ENCODE data around the gene GPHN. TPM values are rescaled to one million over a fixed set of nuclear protein-coding genes. Genes with fewer than 3 reads are reported as not detected.

The GPHN gene
- total and polyA plus RNA-seq, 7 donors = 8.1 to 39.7 (median 22.3) TPM

DNA sequence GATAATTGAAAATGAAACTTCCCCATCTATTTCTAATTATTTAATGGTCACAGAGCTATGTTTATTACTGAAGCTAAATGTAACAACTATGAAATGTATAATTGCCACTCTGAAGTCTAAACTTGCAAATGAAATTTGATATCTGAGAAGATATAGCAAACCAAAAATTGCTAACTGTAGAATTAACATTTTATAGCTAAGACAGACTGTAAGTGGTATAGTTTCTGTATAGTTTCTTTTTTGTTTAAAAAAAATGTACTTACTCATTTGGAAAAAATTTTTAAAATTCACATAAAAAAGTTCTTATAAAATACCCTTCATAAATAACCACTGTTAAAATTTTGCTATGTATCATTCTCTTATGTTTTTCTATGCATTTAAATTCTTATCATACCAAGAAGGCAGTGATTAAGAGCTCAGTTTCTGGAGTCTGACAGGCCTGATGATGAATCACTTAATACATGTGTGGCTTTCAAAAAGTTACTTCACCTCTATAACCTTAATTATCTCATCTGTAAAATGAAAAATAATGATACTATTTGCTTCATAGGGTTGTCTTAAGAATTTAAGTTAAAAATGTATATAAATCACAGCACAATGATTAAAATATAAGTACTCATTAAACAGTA, 466.6 kb downstream of the GPHN start:
- H3K27me3 ChIP-seq (ENCODE audit: insufficient read depth in 3 of 3, low read length in 2 of 3) = no peaks in the 10 kb centered on the region
- no peaks in the 10 kb centered on the region for H3K9me3 ChIP-seq
- H3K36me3 ChIP-seq (ENCODE audit: insufficient read depth in 1 of 2, low read depth in 1 of 2) = no peaks in the 10 kb centered on the region
- DNase-seq (no peak), ATAC-seq (no peak)
- intact Hi-C loops (cut with DNase I) = no loop called here
- TF ChIP-seq, protein P1, sequence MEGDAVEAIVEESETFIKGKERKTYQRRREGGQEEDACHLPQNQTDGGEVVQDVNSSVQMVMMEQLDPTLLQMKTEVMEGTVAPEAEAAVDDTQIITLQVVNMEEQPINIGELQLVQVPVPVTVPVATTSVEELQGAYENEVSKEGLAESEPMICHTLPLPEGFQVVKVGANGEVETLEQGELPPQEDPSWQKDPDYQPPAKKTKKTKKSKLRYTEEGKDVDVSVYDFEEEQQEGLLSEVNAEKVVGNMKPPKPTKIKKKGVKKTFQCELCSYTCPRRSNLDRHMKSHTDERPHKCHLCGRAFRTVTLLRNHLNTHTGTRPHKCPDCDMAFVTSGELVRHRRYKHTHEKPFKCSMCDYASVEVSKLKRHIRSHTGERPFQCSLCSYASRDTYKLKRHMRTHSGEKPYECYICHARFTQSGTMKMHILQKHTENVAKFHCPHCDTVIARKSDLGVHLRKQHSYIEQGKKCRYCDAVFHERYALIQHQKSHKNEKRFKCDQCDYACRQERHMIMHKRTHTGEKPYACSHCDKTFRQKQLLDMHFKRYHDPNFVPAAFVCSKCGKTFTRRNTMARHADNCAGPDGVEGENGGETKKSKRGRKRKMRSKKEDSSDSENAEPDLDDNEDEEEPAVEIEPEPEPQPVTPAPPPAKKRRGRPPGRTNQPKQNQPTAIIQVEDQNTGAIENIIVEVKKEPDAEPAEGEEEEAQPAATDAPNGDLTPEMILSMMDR (IDR thresholded peaks at IDR 0.05) = no peak
- H3K4me3 ChIP-seq = no peak overlapping the region
- H3K4me1 ChIP-seq = no peaks in the 10 kb centered on the region
- H3K27ac ChIP-seq = no peak overlapping the region

DNA sequence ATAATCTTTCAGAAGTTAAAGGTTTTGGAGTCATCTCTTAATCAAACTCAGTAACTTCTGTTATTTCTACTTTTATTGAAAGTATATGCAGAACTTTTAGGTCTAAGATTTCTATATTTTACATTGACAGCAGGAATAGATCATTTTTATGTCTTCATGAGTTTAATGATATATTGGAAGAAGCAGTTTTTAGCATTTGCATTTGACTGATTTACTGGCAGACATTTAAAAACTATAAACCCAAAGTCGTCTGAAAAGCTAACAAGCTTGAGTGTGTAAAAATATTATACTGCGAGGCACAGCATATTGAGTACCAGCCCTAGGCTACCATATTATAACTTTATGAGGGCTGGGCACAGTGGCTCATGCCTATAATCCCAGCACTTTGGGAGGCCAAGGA, 467.3 kb downstream of the GPHN start:
- 79 to 92% (median 85%) methylated on average over 2 of the region's 2 CpGs for WGBS, 3 donors
- Histone ChIP-seq H3K36me3 (ENCODE audit: insufficient read depth in 1 of 2, low read depth in 1 of 2) (no peaks in the 10 kb centered on the region), H3K27ac (no peak overlapping the region), H3K4me3 (no peak overlapping the region), H3K4me1 (no peaks in the 10 kb centered on the region), H3K9me3 (no peaks in the 10 kb centered on the region), H3K27me3 (ENCODE audit: insufficient read depth in 3 of 3, low read length in 2 of 3) (no peaks in the 10 kb centered on the region)
- ATAC-seq = no peak
- DNase-seq = no peak
- intact Hi-C loops (cut with DNase I) = no loop called here
- TF ChIP-seq, protein P1 (IDR thresholded peaks at IDR 0.05) = no peak

DNA sequence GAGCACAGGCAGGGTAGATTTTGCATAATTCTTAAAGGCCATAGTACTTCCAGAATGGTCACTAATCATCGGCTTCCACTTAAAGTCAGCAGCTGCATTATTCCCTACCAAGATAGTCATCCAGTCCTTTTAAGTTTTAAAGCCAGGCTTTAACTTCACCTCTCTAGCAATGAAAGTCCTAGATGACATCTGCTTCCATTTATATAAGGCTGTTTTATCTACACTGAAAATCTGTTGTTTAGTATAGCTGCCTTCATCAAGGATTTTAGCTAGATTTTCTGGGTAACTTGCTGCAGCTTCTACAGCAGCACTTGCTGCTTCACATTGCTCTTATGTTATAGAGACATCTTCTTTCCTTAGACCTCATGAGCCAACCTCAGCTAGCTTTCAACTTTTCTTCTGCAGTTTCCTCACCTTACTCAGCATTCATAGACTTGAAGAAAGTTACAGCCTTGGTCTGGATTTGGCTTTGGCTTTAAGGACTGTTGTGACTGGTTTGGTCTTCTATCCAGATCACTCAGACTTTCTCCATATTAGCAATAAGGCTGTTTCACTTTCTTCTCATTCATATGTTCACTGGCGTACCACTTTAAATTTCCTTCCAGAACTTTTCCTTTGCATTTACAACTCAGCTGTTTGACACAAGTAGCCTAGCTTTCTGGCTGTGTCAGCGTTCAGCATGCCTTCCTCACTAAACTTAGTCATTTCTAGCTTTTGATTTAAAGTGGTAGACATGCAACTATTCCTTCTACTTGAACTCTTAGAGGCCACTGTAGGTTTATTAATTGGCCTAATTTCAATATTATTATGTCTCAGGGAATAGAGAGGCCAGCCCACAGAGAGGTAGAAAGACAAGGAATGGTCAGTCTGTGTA, 471.4 kb downstream of the GPHN start:
- 82 to 87% (median 86%) methylated on average over 3 of the region's 3 CpGs for WGBS, 3 donors
- intact Hi-C loops (cut with DNase I) = no loop called here
- H3K27me3 ChIP-seq (ENCODE audit: insufficient read depth in 3 of 3, low read length in 2 of 3) = no peaks in the 10 kb centered on the region
- TF ChIP-seq, protein P1 (IDR thresholded peaks at IDR 0.05) = no peak
- no peaks in the 10 kb centered on the region for H3K4me1 ChIP-seq
- no peaks in the 10 kb centered on the region for H3K9me3 ChIP-seq
- ATAC-seq = no peak
- no peak overlapping the region for H3K4me3 ChIP-seq
- no peak for DNase-seq
- H3K27ac ChIP-seq = no peak overlapping the region
- peaks cover 0 to 5% of the 10 kb centered on the region in 2 donors for H3K36me3 ChIP-seq (ENCODE audit: insufficient read depth in 1 of 2, low read depth in 1 of 2)

DNA sequence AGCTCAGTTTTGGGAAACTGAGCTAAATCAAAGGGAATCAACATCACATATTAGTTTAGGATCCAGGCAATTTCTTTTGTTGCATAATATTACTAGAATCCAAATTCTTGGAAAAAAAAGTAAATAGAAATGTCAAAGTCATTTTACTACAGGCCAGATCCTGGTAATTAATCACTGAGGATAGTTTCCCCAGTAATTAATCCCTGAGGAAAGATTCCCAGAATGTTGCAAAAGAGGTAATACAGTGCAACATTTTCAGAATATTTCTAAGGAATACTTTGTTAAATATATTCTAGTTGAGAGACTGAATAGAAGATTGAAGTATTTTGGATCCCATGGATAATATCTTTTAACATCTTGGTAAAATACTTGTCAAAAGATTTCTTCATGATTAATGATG, 474.3 kb downstream of the GPHN start:
- DNase-seq = no peak
- ATAC-seq = no peak
- no peak overlapping the region for H3K27ac ChIP-seq
- intact Hi-C loops (cut with DNase I) = no loop called here
- TF ChIP-seq, protein P1 (IDR thresholded peaks at IDR 0.05) = no peak
- no peaks in the 10 kb centered on the region for H3K9me3 ChIP-seq
- no peaks in the 10 kb centered on the region for H3K4me1 ChIP-seq
- no peak overlapping the region for H3K4me3 ChIP-seq
- H3K36me3 ChIP-seq (ENCODE audit: insufficient read depth in 1 of 2, low read depth in 1 of 2) = peaks cover 0 to 5% of the 10 kb centered on the region in 2 donors
- no peaks in the 10 kb centered on the region for H3K27me3 ChIP-seq (ENCODE audit: insufficient read depth in 3 of 3, low read length in 2 of 3)
